K562 (cell line): Measurements from ENCODE around the gene HNRNPF. TPM values are rescaled to one million over a fixed set of nuclear protein-coding genes. Genes with fewer than 3 reads are reported as not detected.

ENCODE experiments used
- ARID2 ChIP-seq: fragments of 450-650 bp; IDR thresholded peaks from 2 replicates; pipeline ENCODE4 v1.6.1; 2017; ENCODE audit warnings: antibody characterized with exemption, mild to moderate bottlenecking
- ASH1L ChIP-seq: fragments of 450-650 bp; IDR thresholded peaks from 2 replicates; pipeline ENCODE4 v1.6.1; 2018; ENCODE audit warnings: borderline replicate concordance, mild to moderate bottlenecking, low read depth; ENCODE audit not compliant: partially characterized antibody
- CBX2 ChIP-seq: fragments of 200-600 bp; sonication (generic); IDR thresholded peaks from one replicate; pipeline ENCODE4 v1.6.1; 2012; ENCODE audit warnings: mild to moderate bottlenecking, low read length, inconsistent platforms; ENCODE audit not compliant: insufficient read depth, poor library complexity, severe bottlenecking
- DDX20 ChIP-seq: fragments of 450-650 bp; IDR thresholded peaks from 2 replicates; pipeline ENCODE4 v1.6.1; 2016; ENCODE audit warnings: missing genetic modification characterization, low read depth, mild to moderate bottlenecking, missing compliant biosample characterization, moderate library complexity
- GTF2A2 ChIP-seq: IDR thresholded peaks from 2 replicates; pipeline ENCODE4 v1.6.1; 2016; ENCODE audit warnings: mild to moderate bottlenecking, missing genetic modification characterization, missing compliant biosample characterization
- HMG20B ChIP-seq: fragments of 250-450 bp; sonication (Bioruptor Pico); IDR thresholded peaks from 2 replicates; pipeline ENCODE4 v1.5.0; 2021; ENCODE audit warnings: mild to moderate bottlenecking
- IRF9 ChIP-seq: fragments of 450-650 bp; IDR thresholded peaks from 2 replicates; pipeline ENCODE4 v1.6.1; 2016; ENCODE audit warnings: missing biosample characterization, missing genetic modification characterization
- PHB ChIP-seq: fragments of 250-450 bp; sonication (Bioruptor Pico); IDR thresholded peaks from 2 replicates; pipeline ENCODE4 v1.5.0; 2021
- RERE ChIP-seq: sonication (generic); formaldehyde crosslinking; IDR thresholded peaks from 2 replicates; pipeline ENCODE4 v1.8.0; 2023; ENCODE audit warnings: missing genetic modification reagents, mild to moderate bottlenecking, borderline replicate concordance
- RFX7 ChIP-seq: fragments of 250-450 bp; sonication (Bioruptor Pico); IDR thresholded peaks from 2 replicates; pipeline ENCODE4 v1.5.1; 2021; ENCODE audit warnings: mild to moderate bottlenecking
- RREB1 ChIP-seq: fragments of 250-450 bp; sonication (Bioruptor Pico); IDR thresholded peaks from 2 replicates; pipeline ENCODE4 v1.4.0; 2020
- ZBTB5 ChIP-seq: fragments of 450-650 bp; IDR thresholded peaks from 2 replicates; pipeline ENCODE4 v1.6.1; 2017; ENCODE audit warnings: antibody characterized with exemption
- ZNF644 ChIP-seq: fragments of 200-800 bp; sonication (Bioruptor generic); IDR thresholded peaks from 2 replicates; pipeline ENCODE4 v1.6.1; 2016; ENCODE audit warnings: low read depth, missing genetic modification characterization, missing compliant biosample characterization
- polyA plus RNA-seq, 8 experiments: library from polyadenylated mRNA; depleted of rRNA in 4 of 8; stranded (reverse) in 5 of 8; unstranded in 3 of 8; fragments of >200 nt; fragmentation: Nextera tagmentation in 2 of 8; fragmentation: Illumina TruSeq in 1 of 8; extraction: Ambion mirVana in 2 of 8; extraction: Trizol in 1 of 8; gene quantifications; 2 replicates each; pipeline versions ENCODE4 v1.2.1 to v1.2.3, GENCODE V29; 2011 to 2014; ENCODE audit warnings: inconsistent platforms in 1 of 8, missing spikeins in 1 of 8
- total RNA-seq, 7 experiments: library from RNA; depleted of rRNA in 6 of 7; stranded (reverse); fragments of >200 nt in 6 of 7; fragmentation: Illumina TruSeq in 2 of 7; extraction: Trizol in 2 of 7; gene quantifications; 2 replicates each; pipeline versions ENCODE4 v1.2.1 to v1.2.3, GENCODE V29; 2011 to 2021; ENCODE audit warnings: low replicate concordance in 1 of 7

The HNRNPF gene
- total and polyA plus RNA-seq, 9 of the 15 experiments (the other 6 are each of a cell fraction or from before 2014, with no cell fraction given), result 192 to 489 (median 416) TPM

GRCh38 chr10:43348511-43349312 is 60.3 kb downstream of the HNRNPF start (continued):
- TF ChIP-seq ZBTB5, result no peak
- no peak for TF ChIP-seq RFX7
- peak; percentile 84 for TF ChIP-seq ARID2
- no peak for TF ChIP-seq ASH1L
- TF ChIP-seq ZNF644 (tag), result no peak
- no peak for TF ChIP-seq GTF2A2 (tag)
- no peak for TF ChIP-seq RERE (CRISPR knock-in tag)
- TF ChIP-seq IRF9 (tag), result no peak
- no peak for TF ChIP-seq RREB1
- TF ChIP-seq DDX20 (tag), result no peak
- TF ChIP-seq PHB (CRISPR knock-in tag), result no peak
- no peak for TF ChIP-seq HMG20B (CRISPR knock-in tag)
- TF ChIP-seq CBX2, result no peak
